K562 (cell line): ENCODE results near the gene LTA.

Source experiments
- ATF1 ChIP-seq, 2 experiments: fragments of 450-650 bp in 1 of 2; IDR thresholded peaks; 2 replicates each; pipeline ENCODE4 v1.6.1; 2016; ENCODE audit warnings: missing compliant biosample characterization in 1 of 2, missing genetic modification characterization in 1 of 2
- CTCF ChIP-seq, 3 experiments: IDR thresholded peaks in 2 of 3; conservative IDR thresholded peaks in 1 of 3; 2 replicates each; pipeline ENCODE4 v1.5.1; 2011 to 2012; ENCODE audit warnings: low read length in 3 of 3, mild to moderate bottlenecking in 3 of 3, control low read depth in 2 of 3, improper control_type of control experiment in 1 of 3, inconsistent platforms in 1 of 3, low read depth in 1 of 3, mixed read lengths in 1 of 3, moderate library complexity in 1 of 3; ENCODE audit not compliant: insufficient read depth in 2 of 3
- GABPA ChIP-seq: fragments of 200-800 bp; sonication (Bioruptor generic); conservative IDR thresholded peaks from 2 replicates; pipeline ENCODE4 v1.6.1; 2016; ENCODE audit warnings: low read depth, missing genetic modification characterization, missing compliant biosample characterization
- HNRNPLL ChIP-seq: fragments of 200-400 bp; formaldehyde crosslinking; IDR thresholded peaks from 2 replicates; pipeline ENCODE4 v1.6.1; 2017; ENCODE audit warnings: low read length, low read depth, mild to moderate bottlenecking; ENCODE audit not compliant: poor library complexity, severe bottlenecking
- KAT8 ChIP-seq: fragments of 450-650 bp; IDR thresholded peaks from 2 replicates; pipeline ENCODE4 v1.6.1; 2016; ENCODE audit warnings: low read depth, mild to moderate bottlenecking
- POLR2A ChIP-seq: fragments of 450-650 bp; conservative IDR thresholded peaks from 2 replicates; pipeline ENCODE4 v1.6.1; 2016
- PREB ChIP-seq: sonication (generic); formaldehyde crosslinking; IDR thresholded peaks from 2 replicates; pipeline ENCODE4 v1.8.1; 2023; ENCODE audit warnings: mild to moderate bottlenecking, missing genetic modification reagents
- SRSF1 ChIP-seq: fragments of 200-400 bp; formaldehyde crosslinking; IDR thresholded peaks from 2 replicates; pipeline ENCODE4 v1.6.1; 2017; ENCODE audit warnings: mild to moderate bottlenecking, low read depth, low read length, moderate library complexity
- ZKSCAN8 ChIP-seq: fragments of 200-800 bp; sonication (Bioruptor generic); IDR thresholded peaks from 2 replicates; pipeline ENCODE4 v1.6.1; 2016; ENCODE audit warnings: missing genetic modification characterization, missing compliant biosample characterization

- TF ChIP-seq GABPA (tag) (no peak), CTCF (IDR thresholded peaks at IDR 0.05 in 2 of 3, conservative IDR thresholded peaks at IDR 0.05 in 1 of 3; ENCODE audit: insufficient read depth in 2 of 3, low read depth in 1 of 3, low read length in 3 of 3) (no peak), KAT8 (no peak), ZKSCAN8 (CRISPR knock-in tag) (no peak), ATF1 (CRISPR knock-in tag; IDR thresholded peaks at IDR 0.05) (no peak), ATF1 (tag; IDR thresholded peaks at IDR 0.05) (no peak), HNRNPLL (no peak), SRSF1 (no peak), POLR2A (no peak), PREB (no peak)
These were observed 8.3 kb downstream of the LTA start for GRCh38 chr6:31580438-31580740.
